ENCODE data around the gene EIF2AK2.

DNA sequence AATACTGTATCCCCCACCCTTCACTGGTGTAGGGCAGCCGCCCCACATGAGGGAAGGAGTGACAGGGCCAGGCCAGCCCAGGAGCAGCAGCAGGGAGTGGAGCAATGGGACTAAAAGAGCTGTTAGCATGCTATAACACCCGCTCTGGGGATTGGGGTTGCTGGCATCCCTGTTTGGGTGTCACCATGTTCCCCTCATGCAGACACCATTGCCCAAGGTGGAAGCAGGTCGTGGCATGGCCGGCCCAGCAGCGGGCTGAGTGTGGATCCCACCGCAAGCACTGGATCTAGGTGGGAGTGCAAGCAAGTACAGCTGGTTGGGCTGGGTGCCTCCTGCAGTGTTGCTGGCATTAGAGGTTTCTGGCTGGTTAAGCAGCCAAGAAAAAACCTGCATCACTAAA is 35.0 kb upstream of the EIF2AK2 start:
- TF ChIP-seq, protein P1, sequence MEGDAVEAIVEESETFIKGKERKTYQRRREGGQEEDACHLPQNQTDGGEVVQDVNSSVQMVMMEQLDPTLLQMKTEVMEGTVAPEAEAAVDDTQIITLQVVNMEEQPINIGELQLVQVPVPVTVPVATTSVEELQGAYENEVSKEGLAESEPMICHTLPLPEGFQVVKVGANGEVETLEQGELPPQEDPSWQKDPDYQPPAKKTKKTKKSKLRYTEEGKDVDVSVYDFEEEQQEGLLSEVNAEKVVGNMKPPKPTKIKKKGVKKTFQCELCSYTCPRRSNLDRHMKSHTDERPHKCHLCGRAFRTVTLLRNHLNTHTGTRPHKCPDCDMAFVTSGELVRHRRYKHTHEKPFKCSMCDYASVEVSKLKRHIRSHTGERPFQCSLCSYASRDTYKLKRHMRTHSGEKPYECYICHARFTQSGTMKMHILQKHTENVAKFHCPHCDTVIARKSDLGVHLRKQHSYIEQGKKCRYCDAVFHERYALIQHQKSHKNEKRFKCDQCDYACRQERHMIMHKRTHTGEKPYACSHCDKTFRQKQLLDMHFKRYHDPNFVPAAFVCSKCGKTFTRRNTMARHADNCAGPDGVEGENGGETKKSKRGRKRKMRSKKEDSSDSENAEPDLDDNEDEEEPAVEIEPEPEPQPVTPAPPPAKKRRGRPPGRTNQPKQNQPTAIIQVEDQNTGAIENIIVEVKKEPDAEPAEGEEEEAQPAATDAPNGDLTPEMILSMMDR (IDR thresholded peaks at IDR 0.05; ENCODE audit: insufficient read depth, low read length), result no peak
- TF ChIP-seq, protein P2, sequence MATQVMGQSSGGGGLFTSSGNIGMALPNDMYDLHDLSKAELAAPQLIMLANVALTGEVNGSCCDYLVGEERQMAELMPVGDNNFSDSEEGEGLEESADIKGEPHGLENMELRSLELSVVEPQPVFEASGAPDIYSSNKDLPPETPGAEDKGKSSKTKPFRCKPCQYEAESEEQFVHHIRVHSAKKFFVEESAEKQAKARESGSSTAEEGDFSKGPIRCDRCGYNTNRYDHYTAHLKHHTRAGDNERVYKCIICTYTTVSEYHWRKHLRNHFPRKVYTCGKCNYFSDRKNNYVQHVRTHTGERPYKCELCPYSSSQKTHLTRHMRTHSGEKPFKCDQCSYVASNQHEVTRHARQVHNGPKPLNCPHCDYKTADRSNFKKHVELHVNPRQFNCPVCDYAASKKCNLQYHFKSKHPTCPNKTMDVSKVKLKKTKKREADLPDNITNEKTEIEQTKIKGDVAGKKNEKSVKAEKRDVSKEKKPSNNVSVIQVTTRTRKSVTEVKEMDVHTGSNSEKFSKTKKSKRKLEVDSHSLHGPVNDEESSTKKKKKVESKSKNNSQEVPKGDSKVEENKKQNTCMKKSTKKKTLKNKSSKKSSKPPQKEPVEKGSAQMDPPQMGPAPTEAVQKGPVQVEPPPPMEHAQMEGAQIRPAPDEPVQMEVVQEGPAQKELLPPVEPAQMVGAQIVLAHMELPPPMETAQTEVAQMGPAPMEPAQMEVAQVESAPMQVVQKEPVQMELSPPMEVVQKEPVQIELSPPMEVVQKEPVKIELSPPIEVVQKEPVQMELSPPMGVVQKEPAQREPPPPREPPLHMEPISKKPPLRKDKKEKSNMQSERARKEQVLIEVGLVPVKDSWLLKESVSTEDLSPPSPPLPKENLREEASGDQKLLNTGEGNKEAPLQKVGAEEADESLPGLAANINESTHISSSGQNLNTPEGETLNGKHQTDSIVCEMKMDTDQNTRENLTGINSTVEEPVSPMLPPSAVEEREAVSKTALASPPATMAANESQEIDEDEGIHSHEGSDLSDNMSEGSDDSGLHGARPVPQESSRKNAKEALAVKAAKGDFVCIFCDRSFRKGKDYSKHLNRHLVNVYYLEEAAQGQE (IDR thresholded peaks at IDR 0.05; ENCODE audit: insufficient replicate concordance, low read depth), result no peak
- TF ChIP-seq POLR2AphosphoS5 (IDR thresholded peaks at IDR 0.05; ENCODE audit: low read depth), result no peak
- no peak for TF ChIP-seq GABPA (IDR thresholded peaks at IDR 0.05; ENCODE audit: low read depth)
